Breast epithelium (tissue), 4 donors: ENCODE measurements around the gene SUSD6. TPM values are rescaled to one million over a fixed set of nuclear protein-coding genes. Genes with fewer than 3 reads are reported as not detected.

Experiments used
- DNase-seq, 2 donors: peaks; one replicate each; pipeline ENCODE4 v3.0.0-alpha.2; 2019; ENCODE audit warnings: low spot score in 2 of 2
- H3K27ac ChIP-seq, 2 donors: fragments of 200-600 bp; sonication (generic) in 1 of 2; one replicate each; pipeline ENCODE4 v1.5.1; 2016 to 2019; ENCODE audit warnings: mild to moderate bottlenecking in 1 of 2
- H3K27me3 ChIP-seq, 2 donors: fragments of 200-600 bp; sonication (generic) in 1 of 2; one replicate each; pipeline versions ENCODE4 v1.5.1 to v1.6.0; 2017 to 2019; ENCODE audit warnings: control low read depth in 1 of 2, mild to moderate bottlenecking in 1 of 2
- H3K36me3 ChIP-seq: fragments of 200-600 bp; one replicate; pipeline ENCODE4 v1.5.1; 2019
- H3K4me1 ChIP-seq, 2 donors: fragments of 200-600 bp; sonication (generic); one replicate each; pipeline ENCODE4 v1.5.1; 2016 to 2019; ENCODE audit warnings: control low read depth in 1 of 2
- H3K4me3 ChIP-seq, 3 donors: fragments of 200-600 bp; sonication (generic); 1 replicate in 2 of 3; 2 replicates in 1 of 3; pipeline ENCODE4 v1.5.1; 2016 to 2019; ENCODE audit warnings: mild to moderate bottlenecking in 3 of 3, moderate library complexity in 2 of 3
- H3K9me3 ChIP-seq, 2 donors: fragments of 200-600 bp; sonication (generic) in 1 of 2; one replicate each; pipeline ENCODE4 v1.5.1; 2016 to 2019; ENCODE audit warnings: control low read depth in 1 of 2
- POLR2A ChIP-seq: fragments of 450-650 bp; IDR thresholded peaks from one replicate; pipeline ENCODE4 v1.6.1; 2016; ENCODE audit warnings: antibody characterized with exemption, mild to moderate bottlenecking, moderate library complexity
- POLR2AphosphoS5 ChIP-seq, 3 donors: sonication (generic); formaldehyde crosslinking; IDR thresholded peaks; one replicate each; pipeline ENCODE4 v1.6.1; 2017; ENCODE audit warnings: antibody characterized with exemption in 3 of 3
- intact Hi-C: fragments of 100-400 bp; cut with DNase I; formaldehyde crosslinking; loops from one replicate; pipeline ENCODE4 v1.15.1; 2023; ENCODE audit warnings: low total_unique reads
- total RNA-seq, 3 donors: library from RNA; depleted of rRNA; stranded (reverse); fragments of >200 nt; gene quantifications; one replicate each; pipeline ENCODE4 v1.1.0, GENCODE V29; 2016
- TF ChIP-seq, protein P1 (sequence below), 3 donors: fragments of 450-650 bp; IDR thresholded peaks; one replicate each; pipeline ENCODE4 v1.5.1; 2016 to 2017; ENCODE audit warnings: antibody characterized with exemption in 3 of 3, mild to moderate bottlenecking in 3 of 3, moderate library complexity in 3 of 3

SUSD6 gene
- total RNA-seq, 3 donors from 2014 or later, result 30.2 to 55.9 (median 55.7) TPM

DNA sequence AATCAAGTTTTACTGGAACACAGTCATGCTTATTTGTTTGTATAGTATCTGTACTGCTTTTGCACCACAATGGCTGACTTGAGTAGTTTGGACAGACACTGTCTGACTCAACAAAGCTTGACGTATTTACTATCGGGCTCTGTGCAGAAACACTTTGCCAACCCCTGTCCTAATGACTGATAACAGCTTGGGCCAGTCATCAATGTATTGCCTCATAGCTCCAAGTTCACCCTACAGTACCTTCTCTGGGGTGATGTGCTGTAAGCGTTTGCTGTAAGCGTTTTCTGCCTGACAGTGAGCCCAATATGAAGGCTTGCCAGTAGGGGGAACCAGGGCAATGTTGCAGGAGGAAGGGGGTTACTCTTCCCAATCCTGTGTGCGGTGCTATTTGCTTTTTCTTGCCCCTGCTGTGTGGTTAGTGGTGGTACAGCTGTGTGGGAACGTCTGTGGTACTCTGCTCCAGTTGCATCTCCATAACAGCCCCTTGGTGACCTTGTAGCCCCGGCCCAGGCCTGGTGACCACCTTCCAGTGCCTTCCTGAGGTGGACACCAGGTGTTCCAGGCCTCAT lies 31.3 kb upstream of the SUSD6 start:
- Histone ChIP-seq H3K9me3 (no peaks in the 10 kb centered on the region), H3K4me3 (no peak overlapping the region), H3K4me1 (no peaks in the 10 kb centered on the region), H3K36me3 (no peaks in the 10 kb centered on the region), H3K27ac (no peak overlapping the region), H3K27me3 (peaks cover 0 to 13% of the 10 kb centered on the region in 2 donors)
- intact Hi-C loops, result no loop called here
- no peak for TF ChIP-seq POLR2A
- TF ChIP-seq, protein P1, sequence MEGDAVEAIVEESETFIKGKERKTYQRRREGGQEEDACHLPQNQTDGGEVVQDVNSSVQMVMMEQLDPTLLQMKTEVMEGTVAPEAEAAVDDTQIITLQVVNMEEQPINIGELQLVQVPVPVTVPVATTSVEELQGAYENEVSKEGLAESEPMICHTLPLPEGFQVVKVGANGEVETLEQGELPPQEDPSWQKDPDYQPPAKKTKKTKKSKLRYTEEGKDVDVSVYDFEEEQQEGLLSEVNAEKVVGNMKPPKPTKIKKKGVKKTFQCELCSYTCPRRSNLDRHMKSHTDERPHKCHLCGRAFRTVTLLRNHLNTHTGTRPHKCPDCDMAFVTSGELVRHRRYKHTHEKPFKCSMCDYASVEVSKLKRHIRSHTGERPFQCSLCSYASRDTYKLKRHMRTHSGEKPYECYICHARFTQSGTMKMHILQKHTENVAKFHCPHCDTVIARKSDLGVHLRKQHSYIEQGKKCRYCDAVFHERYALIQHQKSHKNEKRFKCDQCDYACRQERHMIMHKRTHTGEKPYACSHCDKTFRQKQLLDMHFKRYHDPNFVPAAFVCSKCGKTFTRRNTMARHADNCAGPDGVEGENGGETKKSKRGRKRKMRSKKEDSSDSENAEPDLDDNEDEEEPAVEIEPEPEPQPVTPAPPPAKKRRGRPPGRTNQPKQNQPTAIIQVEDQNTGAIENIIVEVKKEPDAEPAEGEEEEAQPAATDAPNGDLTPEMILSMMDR (IDR thresholded peaks at IDR 0.05), result peak in 1 of 3 donors; percentile 31
- DNase-seq, result no peak

DNA sequence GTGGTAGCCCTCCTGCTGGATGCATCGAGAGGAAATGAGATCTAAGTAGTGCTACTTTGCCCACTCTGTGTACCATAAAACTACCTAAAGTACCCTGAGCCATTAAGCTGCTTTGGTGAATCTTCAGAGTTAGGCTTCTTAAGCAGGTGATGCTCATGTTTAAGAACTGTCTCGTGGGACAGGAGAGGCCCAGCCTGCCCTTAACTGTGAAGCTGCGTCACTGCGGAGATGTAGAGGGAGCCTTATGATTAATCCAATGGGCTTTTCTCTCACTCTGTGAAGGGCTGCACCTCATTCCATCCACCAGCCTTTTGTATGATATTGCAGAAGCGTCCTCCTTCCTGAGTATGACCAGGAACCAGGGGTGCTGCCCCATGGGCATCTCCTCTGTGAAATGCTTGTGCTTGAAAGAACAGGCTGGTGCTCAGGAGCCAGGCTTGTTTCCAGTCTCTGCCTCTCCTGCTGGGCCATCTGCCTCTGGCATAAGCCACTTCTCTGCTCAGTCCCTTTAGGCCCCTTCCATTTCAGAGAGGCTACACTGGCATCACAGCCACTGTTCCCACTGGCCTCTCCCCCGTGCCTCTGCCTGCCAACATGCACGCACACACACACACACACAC lies 30.0 kb upstream of the SUSD6 start:
- H3K9me3 ChIP-seq, result no peaks in the 10 kb centered on the region
- no peak for TF ChIP-seq POLR2AphosphoS5 (IDR thresholded peaks at IDR 0.05)
- TF ChIP-seq POLR2A, result no peak
- TF ChIP-seq, protein P1 (IDR thresholded peaks at IDR 0.05), result no peak
- H3K27me3 ChIP-seq, result peaks cover 0 to 4% of the 10 kb centered on the region in 2 donors
- H3K4me3 ChIP-seq, result no peak overlapping the region
- intact Hi-C loops, result no loop called here
- no peaks in the 10 kb centered on the region for H3K4me1 ChIP-seq
- no peaks in the 10 kb centered on the region for H3K36me3 ChIP-seq
- H3K27ac ChIP-seq, result no peak overlapping the region
- DNase-seq, result no peak

DNA sequence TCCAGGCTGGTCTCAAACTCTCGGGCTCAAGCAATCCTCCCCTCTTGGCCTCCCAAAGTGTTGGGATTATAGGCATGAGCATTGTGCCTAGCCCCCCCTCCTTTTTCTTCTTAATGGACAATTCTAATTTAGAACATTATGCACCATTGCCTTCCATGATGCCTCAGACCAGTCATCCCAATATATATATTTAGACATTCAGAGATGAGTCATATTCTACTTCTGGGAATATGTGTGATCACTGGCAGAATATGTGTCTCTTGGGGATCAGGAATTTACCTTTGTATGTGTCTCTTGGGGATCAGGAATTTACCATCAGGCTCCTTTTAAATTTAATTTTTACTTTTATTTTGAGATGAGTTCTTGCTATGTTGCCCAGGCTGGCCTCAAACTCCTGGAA lies 29.2 kb upstream of the SUSD6 start:
- intact Hi-C loops, result no loop called here
- Histone ChIP-seq H3K27me3 (no peaks in the 10 kb centered on the region), H3K9me3 (no peaks in the 10 kb centered on the region), H3K27ac (no peak overlapping the region), H3K4me1 (no peaks in the 10 kb centered on the region), H3K4me3 (no peak overlapping the region), H3K36me3 (no peaks in the 10 kb centered on the region)
- TF ChIP-seq POLR2AphosphoS5 (IDR thresholded peaks at IDR 0.05) (no peak), POLR2A (no peak)
- TF ChIP-seq, protein P1 (IDR thresholded peaks at IDR 0.05), result no peak
- no peak for DNase-seq

DNA sequence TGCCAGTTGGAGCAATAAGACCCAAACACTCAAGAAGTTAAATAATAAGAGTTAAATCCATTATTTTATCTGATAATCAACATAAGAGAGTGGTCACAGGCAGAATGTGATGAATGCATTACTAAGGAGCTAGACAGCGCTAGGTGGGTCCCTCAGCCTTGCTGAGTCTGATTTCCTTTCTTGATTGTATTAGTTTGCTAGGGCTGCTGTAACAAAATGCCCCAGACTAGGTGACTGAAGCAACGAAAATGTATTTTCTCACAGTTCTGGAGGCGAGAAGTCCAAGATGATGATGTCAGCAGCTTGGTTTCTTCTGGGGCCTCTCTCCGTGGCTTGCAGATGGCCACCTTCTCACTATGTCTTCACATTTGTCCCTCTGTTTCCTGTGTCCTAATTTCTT lies 28.6 kb upstream of the SUSD6 start:
- TF ChIP-seq POLR2A (no peak), POLR2AphosphoS5 (IDR thresholded peaks at IDR 0.05) (no peak)
- TF ChIP-seq, protein P1 (IDR thresholded peaks at IDR 0.05), result no peak
- intact Hi-C loops, result no loop called here

DNA sequence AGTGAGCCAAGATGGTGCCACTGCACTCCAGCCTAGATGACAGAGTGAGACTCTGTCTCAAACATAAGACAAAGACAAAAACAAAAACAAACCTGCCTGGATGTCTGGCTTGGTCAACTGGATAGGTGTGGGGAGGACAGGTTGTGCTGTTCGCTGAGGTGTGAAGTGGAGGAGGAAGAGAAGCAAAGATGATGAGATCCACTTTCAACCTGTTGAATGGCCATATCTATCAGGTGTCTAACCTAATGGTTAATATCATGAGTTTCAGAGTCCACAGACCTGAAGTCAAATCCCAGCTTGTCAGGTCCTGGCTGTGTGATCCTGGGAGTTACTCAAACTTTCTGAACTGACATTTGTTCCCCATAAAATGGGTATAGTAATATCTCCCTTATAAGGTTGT lies 27.0 kb upstream of the SUSD6 start:
- H3K27me3 ChIP-seq, result no peaks in the 10 kb centered on the region
- H3K4me1 ChIP-seq, result no peaks in the 10 kb centered on the region
- TF ChIP-seq, protein P1 (IDR thresholded peaks at IDR 0.05), result no peak
- TF ChIP-seq POLR2AphosphoS5 (IDR thresholded peaks at IDR 0.05) (no peak), POLR2A (no peak)
- no peaks in the 10 kb centered on the region for H3K36me3 ChIP-seq
- H3K4me3 ChIP-seq, result no peak overlapping the region
- H3K9me3 ChIP-seq, result no peaks in the 10 kb centered on the region
- no peak for DNase-seq
- intact Hi-C loops, result no loop called here
- H3K27ac ChIP-seq, result no peak overlapping the region

More for the DNA sequence above, 28.6 kb upstream of the SUSD6 start:
- no peaks in the 10 kb centered on the region for H3K27me3 ChIP-seq
- H3K36me3 ChIP-seq, result no peaks in the 10 kb centered on the region
- H3K4me3 ChIP-seq, result no peak overlapping the region
- no peak overlapping the region for H3K27ac ChIP-seq
- H3K9me3 ChIP-seq, result no peaks in the 10 kb centered on the region
- no peak for DNase-seq
- no peaks in the 10 kb centered on the region for H3K4me1 ChIP-seq
